ENCODE measurements around the gene SNAP29.

DNA sequence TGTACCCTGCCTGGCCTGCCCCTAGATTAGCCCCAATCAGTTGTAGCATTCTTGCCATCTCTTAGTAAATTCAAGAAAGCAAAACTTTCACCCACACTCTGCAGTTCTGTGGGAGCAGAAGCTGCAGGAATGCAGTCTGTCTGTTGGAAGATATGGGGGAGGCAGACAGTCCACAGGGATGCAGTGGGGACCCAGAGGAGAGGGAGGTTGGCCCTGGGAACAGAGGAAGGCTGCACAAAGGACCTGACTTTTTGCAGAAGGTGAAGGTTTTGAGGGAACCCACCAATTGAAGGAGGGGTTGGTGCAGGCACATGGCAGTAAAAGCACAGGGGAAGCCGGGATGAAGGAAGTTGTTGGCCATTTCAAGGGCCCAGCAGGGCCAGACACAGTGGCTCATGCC, 16.5 kb downstream of the SNAP29 start:
- no peak for TF ChIP-seq POLR2A (IDR thresholded peaks at IDR 0.05; ENCODE audit: low read depth, low read length)
- TF ChIP-seq GATA2 (IDR thresholded peaks at IDR 0.05; ENCODE audit: insufficient read depth, insufficient read length, low read depth, low read length): no peak
- no peak for TF ChIP-seq EZH2 (IDR thresholded peaks at IDR 0.05; ENCODE audit: borderline replicate concordance, low read depth, low read length, severe bottlenecking)
- no peak for TF ChIP-seq CTCF (IDR thresholded peaks at IDR 0.05; ENCODE audit: extremely low read depth in 1 of 2, insufficient read depth in 1 of 2, low read depth in 1 of 2, low read length in 2 of 2)

Measured in endothelial cell of umbilical vein (primary cell).